Endothelial cell of umbilical vein (primary cell): Measurements from ENCODE around the gene RAD51B. TPM values are rescaled to one million over a fixed set of nuclear protein-coding genes. Genes with fewer than 3 reads are reported as not detected.

Experiments used
- BruUV-seq: library from RNA; stranded (reverse); fragments of 400-500 nt; replicated peaks from 2 replicates; lab custom pipeline; 2021; lab: Mats Ljungman, UMichigan
- CTCF ChIA-PET: fragments of 300-600, 350-600 bp; sonication (Branson Sonifier 250); formaldehyde crosslinking; loops from one replicate; lab custom pipeline; 2021; ENCODE audit warnings: antibody characterized with exemption, inconsistent platforms; lab: Charles Lee
- POLR2A ChIA-PET: fragments of 300-600, 350-600 bp; sonication (Branson Sonifier 250); formaldehyde crosslinking; loops from one replicate; lab custom pipeline; 2021; ENCODE audit warnings: antibody characterized with exemption, inconsistent platforms; lab: Charles Lee
- DNase-seq: peaks from one replicate; pipeline ENCODE4 v3.0.0-alpha.2; 2011; ENCODE audit warnings: low read depth, low spot score
- FAIRE-seq: peaks from 2 replicates; lab custom pipeline; 2011; peaks lifted over from hg19 to GRCh38; lab: Jason Lieb, UNC
- H2AFZ ChIP-seq: 2 replicates; pipeline ENCODE4 v1.6.0; 2012; ENCODE audit warnings: low read depth, low read length, control low read depth, inconsistent platforms
- H3K27ac ChIP-seq: 2 replicates; pipeline ENCODE4 v1.5.1; 2011; ENCODE audit warnings: low read depth, mild to moderate bottlenecking, control low read depth, low read length, moderate library complexity; ENCODE audit not compliant: insufficient read depth
- H3K27me3 ChIP-seq, 2 experiments: 2 replicates each; pipeline versions ENCODE4 v1.6.0 to v1.6.1; 2011; ENCODE audit warnings: low read length in 2 of 2, mixed read lengths in 1 of 2; ENCODE audit not compliant: control insufficient read depth in 2 of 2, insufficient read depth in 2 of 2
- H3K36me3 ChIP-seq, 2 experiments: 2 replicates in 1 of 2; 3 replicates in 1 of 2; pipeline ENCODE4 v1.5.1; 2011; ENCODE audit warnings: low read length in 2 of 2, mild to moderate bottlenecking in 1 of 2, moderate library complexity in 1 of 2; ENCODE audit not compliant: control insufficient read depth in 2 of 2, insufficient read depth in 2 of 2; ENCODE audit errors: extremely low read depth in 1 of 2
- H3K4me1 ChIP-seq: 3 replicates; pipeline ENCODE4 v1.5.1; 2011; ENCODE audit warnings: mild to moderate bottlenecking, low read length; ENCODE audit not compliant: control insufficient read depth, insufficient read depth; ENCODE audit errors: extremely low read depth
- H3K4me2 ChIP-seq: 2 replicates; pipeline ENCODE4 v1.6.1; 2011; ENCODE audit warnings: low read length, control low read depth, mixed read lengths; ENCODE audit not compliant: insufficient read depth
- H3K4me3 ChIP-seq, 3 experiments: fragments of 200-600 bp in 1 of 3; sonication (generic), shearing (Covaris generic) in 1 of 3; replicated peaks in 1 of 3; 2 replicates each; pipeline ENCODE4 v1.5.1; 2011 to 2016; ENCODE audit warnings: control low read depth in 3 of 3, low read length in 3 of 3, mild to moderate bottlenecking in 2 of 3, inconsistent platforms in 1 of 3, low read depth in 1 of 3, moderate library complexity in 1 of 3; ENCODE audit not compliant: insufficient read depth in 1 of 3
- H3K79me2 ChIP-seq: 2 replicates; pipeline ENCODE4 v1.6.0; 2012; ENCODE audit warnings: low read length, inconsistent platforms; ENCODE audit not compliant: control insufficient read depth, insufficient read depth
- H3K9ac ChIP-seq: replicated peaks from 2 replicates; pipeline ENCODE3; 2011; ENCODE audit warnings: low read length, control low read depth; ENCODE audit not compliant: insufficient read depth; ENCODE audit errors: extremely low read depth
- H3K9me1 ChIP-seq: replicated peaks from 3 replicates; pipeline ENCODE4 v1.6.0; 2011; ENCODE audit warnings: mild to moderate bottlenecking, low read length; ENCODE audit not compliant: control insufficient read depth, insufficient read depth; ENCODE audit errors: extremely low read depth
- H3K9me3 ChIP-seq: replicated peaks from 2 replicates; pipeline ENCODE4 v1.5.1; 2012; ENCODE audit warnings: low read length, inconsistent platforms; ENCODE audit not compliant: control insufficient read depth, insufficient read depth
- H4K20me1 ChIP-seq: replicated peaks from 2 replicates; pipeline ENCODE3; 2011; ENCODE audit warnings: mild to moderate bottlenecking, low read length; ENCODE audit not compliant: control insufficient read depth, insufficient read depth; ENCODE audit errors: extremely low read depth
- CTCF ChIP-seq, 2 donors: IDR thresholded peaks; 1 replicate in 1 of 2; 2 replicates in 1 of 2; pipeline ENCODE4 v1.5.1; 2011; ENCODE audit warnings: low read length in 2 of 2, mild to moderate bottlenecking in 2 of 2, moderate library complexity in 2 of 2, control low read depth in 1 of 2, inconsistent platforms in 1 of 2, low read depth in 1 of 2; ENCODE audit not compliant: insufficient read depth in 1 of 2; ENCODE audit errors: extremely low read depth in 1 of 2
- EZH2 ChIP-seq: IDR thresholded peaks from 2 replicates; pipeline ENCODE4 v1.6.1; 2012; ENCODE audit warnings: borderline replicate concordance, low read depth, mild to moderate bottlenecking, moderate library complexity, low read length, inconsistent platforms; ENCODE audit not compliant: severe bottlenecking
- FOS ChIP-seq: IDR thresholded peaks from 2 replicates; pipeline ENCODE4 v1.6.1; 2011; ENCODE audit warnings: mild to moderate bottlenecking, low read length, moderate library complexity, borderline replicate concordance; ENCODE audit not compliant: insufficient read depth
- GATA2 ChIP-seq: IDR thresholded peaks from 2 replicates; pipeline ENCODE4 v1.7.0; 2011; ENCODE audit warnings: low read depth, mild to moderate bottlenecking, moderate library complexity, mixed read lengths, low read length; ENCODE audit not compliant: insufficient read length, insufficient read depth
- JUN ChIP-seq: IDR thresholded peaks from 2 replicates; pipeline ENCODE4 v1.6.1; 2011; ENCODE audit warnings: borderline replicate concordance, low read depth; ENCODE audit not compliant: insufficient read length, insufficient read depth
- MYC ChIP-seq: IDR thresholded peaks from one replicate; pipeline ENCODE4 v1.6.1; 2011; ENCODE audit warnings: mild to moderate bottlenecking, low read depth, low read length
- POLR2AphosphoS5 ChIP-seq: IDR thresholded peaks from 2 replicates; pipeline ENCODE4 v1.6.1; 2012; ENCODE audit warnings: low read depth, mild to moderate bottlenecking, control low read depth, low read length, moderate library complexity; ENCODE audit not compliant: insufficient read depth
- dilution Hi-C: fragments of 300-500 bp; cut with MboI; formaldehyde crosslinking; loops from one replicate; pipeline ENCODE4 v1.15.0; 2019; ENCODE audit warnings: low sequenced_read_pairs; ENCODE audit not compliant: extremely low pct_ligation_motif_present
- intact Hi-C: fragments of 100-400 bp; cut with micrococcal nuclease; formaldehyde crosslinking; loops from one replicate; pipeline ENCODE4 v1.10.0; 2022
- polyA plus RNA-seq, 4 experiments: library from polyadenylated mRNA; depleted of rRNA in 3 of 4; stranded (reverse) in 3 of 4; unstranded in 1 of 4; fragments of >200 nt; gene quantifications; 2 replicates each; pipeline versions ENCODE4 v1.2.1 to v1.2.3, GENCODE V29; 2011 to 2012; ENCODE audit warnings: missing spikeins in 1 of 4
- total RNA-seq: library from RNA; stranded (reverse); gene quantifications from 2 replicates; pipeline ENCODE4 v1.2.3, GENCODE V29; 2021
- TF ChIP-seq, protein P1 (sequence below): IDR thresholded peaks from 2 replicates; pipeline ENCODE4 v1.6.1; 2011; ENCODE audit not compliant: insufficient read depth, insufficient read length

The RAD51B gene
- total and polyA plus RNA-seq, 2 donors (not counting 3 experiments of a cell fraction or from before 2014, with no cell fraction given): 3.9 to 19.0 TPM

DNA sequence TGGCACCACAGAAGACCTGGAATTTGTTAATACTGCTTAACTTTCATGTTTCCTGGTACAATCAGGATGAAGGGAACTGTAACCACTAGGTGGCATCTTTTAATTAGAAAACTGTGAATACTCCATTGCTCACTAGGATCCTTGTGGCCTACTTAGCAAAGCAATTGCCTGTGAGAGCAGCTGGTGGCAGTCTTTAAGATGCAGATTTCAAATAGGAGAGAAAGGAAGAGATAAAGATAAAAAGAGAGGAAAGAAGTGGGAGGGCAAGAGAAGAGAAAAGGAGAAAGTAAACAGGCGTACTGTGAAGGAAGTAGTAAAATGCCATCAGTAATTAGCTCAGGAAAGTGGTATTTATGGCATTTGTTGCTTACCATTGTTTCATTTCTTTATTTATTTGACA is 114.5 kb downstream of the RAD51B start:
- no peaks in the 10 kb centered on the region for H3K9me1 ChIP-seq
- intact Hi-C loops (loop anchor here (1.0 to 5.0 kb wide), 5 partner anchors 52 to 910 kb away; no protein-coding TSS in a partner anchor), dilution Hi-C loops (loop anchor here (25.0 kb wide), 1 partner anchor 878 kb away; no protein-coding TSS in a partner anchor)
- DNase-seq (peak; percentile 89), FAIRE-seq (peak; percentile 95)
- H3K4me3 ChIP-seq: no peak overlapping the region
- peak overlapping the region; percentile 12 for H3K9ac ChIP-seq
- peak overlapping the region; percentile 78 for H2AFZ ChIP-seq
- CTCF ChIA-PET: interaction anchor here (0.6 to 3.9 kb wide), 39 partner anchors 8 to 910 kb away, joined by 3 to 43 read pairs (median 4); no protein-coding TSS in a partner anchor
- no peaks in the 10 kb centered on the region for H3K9me3 ChIP-seq
- no peaks in the 10 kb centered on the region for H4K20me1 ChIP-seq
- H3K79me2 ChIP-seq: no peaks in the 10 kb centered on the region
- peak; percentile 46 to 57 for TF ChIP-seq CTCF (IDR thresholded peaks at IDR 0.05; ENCODE audit: extremely low read depth in 1 of 2, insufficient read depth in 1 of 2, low read depth in 1 of 2, low read length in 2 of 2)
- TF ChIP-seq, protein P1, sequence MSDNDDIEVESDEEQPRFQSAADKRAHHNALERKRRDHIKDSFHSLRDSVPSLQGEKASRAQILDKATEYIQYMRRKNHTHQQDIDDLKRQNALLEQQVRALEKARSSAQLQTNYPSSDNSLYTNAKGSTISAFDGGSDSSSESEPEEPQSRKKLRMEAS: no peak
- no peak for TF ChIP-seq POLR2AphosphoS5
- no peak for TF ChIP-seq GATA2
- no peak for TF ChIP-seq FOS
- TF ChIP-seq MYC: no peak
- TF ChIP-seq JUN: peak; percentile 16
- no peak for TF ChIP-seq EZH2
- no peaks in the 10 kb centered on the region for H3K27me3 ChIP-seq
- BruUV-seq: no TSS peak
- POLR2A ChIA-PET: interaction anchor here (1.1 to 1.3 kb wide), 2 partner anchors 851 to 859 kb away, joined by 3 to 6 read pairs; partner anchors contain the start of gene ZFP36L1
- peak overlapping the region; percentile 59 for H3K4me2 ChIP-seq
- no peaks in the 10 kb centered on the region for H3K36me3 ChIP-seq
- H3K4me1 ChIP-seq: peaks cover 11% of the 10 kb centered on the region
- peak overlapping the region; percentile 27 for H3K27ac ChIP-seq
